ENCODE measurements around the gene CRB3.

Gene CRB3

GRCh38 chr19:6433663-6434062 is 30.4 kb upstream of the CRB3 start, which contains the start of gene SLC25A41:
Gene SLC25A41 (minus strand): TSS chr19:6433763. CDS start chr19:6433693, 70 bp downstream.
- no peak for DNase-seq

- DNase-seq: no peak
Measured at GRCh38 chr19:6439743-6440142, 24.3 kb upstream of the CRB3 start.

- DNase-seq: no peak
Measured at GRCh38 chr19:6440905-6441304, 23.2 kb upstream of the CRB3 start.

GRCh38 chr19:6442087-6442688 is 21.9 kb upstream of the CRB3 start:
- DNase-seq: no peak

- no peak for DNase-seq
Measured at GRCh38 chr19:6443986-6444385, 20.1 kb upstream of the CRB3 start.

GRCh38 chr19:6446452-6446851 is 17.6 kb upstream of the CRB3 start:
- no peak for DNase-seq

- DNase-seq: no peak
Measured at GRCh38 chr19:6448045-6448444, 16.0 kb upstream of the CRB3 start.

- DNase-seq: no peak
Measured at GRCh38 chr19:6450166-6450565, 13.9 kb upstream of the CRB3 start.

- no peak for DNase-seq
Measured at GRCh38 chr19:6451583-6452222, 12.4 kb upstream of the CRB3 start.

- DNase-seq: no peak
Measured at GRCh38 chr19:6452223-6452614, 11.9 kb upstream of the CRB3 start.

GRCh38 chr19:6452899-6453298 is 11.2 kb upstream of the CRB3 start:
- DNase-seq: no peak

GRCh38 chr19:6453951-6454565 is 10.0 kb upstream of the CRB3 start:
- no peak for DNase-seq

- no peak for DNase-seq
Measured at GRCh38 chr19:6455924-6456323, 8.1 kb upstream of the CRB3 start.

- no peak for DNase-seq
Measured at GRCh38 chr19:6457958-6458694, 5.9 kb upstream of the CRB3 start.

GRCh38 chr19:6458695-6459261 is 5.3 kb upstream of the CRB3 start:
- no peak for DNase-seq

GRCh38 chr19:6459262-6460098 is 4.6 kb upstream of the CRB3 start, which contains the start of gene SLC25A23:
Gene SLC25A23 (minus strand): TSS chr19:6459792. CDS start chr19:6459628, 164 bp downstream.
- DNase-seq: no peak

GRCh38 chr19:6460099-6460884 is 3.8 kb upstream of the CRB3 start:
- DNase-seq: peak; percentile 83

- DNase-seq: no peak
Measured at GRCh38 chr19:6465006-6465405, 935 bp downstream of the CRB3 start.

- DNase-seq: no peak
Measured at GRCh38 chr19:6465663-6466062, 1.6 kb downstream of the CRB3 start.

- DNase-seq: no peak
Measured at GRCh38 chr19:6466526-6467248, 2.6 kb downstream of the CRB3 start.

- DNase-seq: no peak
Measured at GRCh38 chr19:6467384-6467783, 3.3 kb downstream of the CRB3 start.

All from NCI-H2107 (cell line).